ENCODE measurements around the gene LPCAT3.

- no peak for TF ChIP-seq EZH2 (IDR thresholded peaks at IDR 0.05; ENCODE audit: borderline replicate concordance, low read depth, low read length, poor library complexity, severe bottlenecking)
- TF ChIP-seq, protein P1, sequence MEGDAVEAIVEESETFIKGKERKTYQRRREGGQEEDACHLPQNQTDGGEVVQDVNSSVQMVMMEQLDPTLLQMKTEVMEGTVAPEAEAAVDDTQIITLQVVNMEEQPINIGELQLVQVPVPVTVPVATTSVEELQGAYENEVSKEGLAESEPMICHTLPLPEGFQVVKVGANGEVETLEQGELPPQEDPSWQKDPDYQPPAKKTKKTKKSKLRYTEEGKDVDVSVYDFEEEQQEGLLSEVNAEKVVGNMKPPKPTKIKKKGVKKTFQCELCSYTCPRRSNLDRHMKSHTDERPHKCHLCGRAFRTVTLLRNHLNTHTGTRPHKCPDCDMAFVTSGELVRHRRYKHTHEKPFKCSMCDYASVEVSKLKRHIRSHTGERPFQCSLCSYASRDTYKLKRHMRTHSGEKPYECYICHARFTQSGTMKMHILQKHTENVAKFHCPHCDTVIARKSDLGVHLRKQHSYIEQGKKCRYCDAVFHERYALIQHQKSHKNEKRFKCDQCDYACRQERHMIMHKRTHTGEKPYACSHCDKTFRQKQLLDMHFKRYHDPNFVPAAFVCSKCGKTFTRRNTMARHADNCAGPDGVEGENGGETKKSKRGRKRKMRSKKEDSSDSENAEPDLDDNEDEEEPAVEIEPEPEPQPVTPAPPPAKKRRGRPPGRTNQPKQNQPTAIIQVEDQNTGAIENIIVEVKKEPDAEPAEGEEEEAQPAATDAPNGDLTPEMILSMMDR (conservative IDR thresholded peaks at IDR 0.05; ENCODE audit: low read depth, low read length): no peak
These were observed 43.3 kb upstream of the LPCAT3 start for GRCh38 chr12:7061596-7061995.
